PFSK-1 (cell line): Measurements from ENCODE around the gene SOS2.

Experiments
- SIN3A ChIP-seq: IDR thresholded peaks from 2 replicates; pipeline ENCODE4 v1.6.1; 2012; ENCODE audit warnings: mild to moderate bottlenecking, low read length, moderate library complexity, borderline replicate concordance; ENCODE audit not compliant: insufficient read depth
- TF ChIP-seq, protein P1 (sequence below), 2 experiments: IDR thresholded peaks; 2 replicates each; pipeline versions ENCODE4 v1.6.1 to v1.8.0; 2011 to 2012; ENCODE audit warnings: low read depth in 2 of 2, low read length in 2 of 2, control low read depth in 1 of 2, inconsistent platforms in 1 of 2, mild to moderate bottlenecking in 1 of 2, moderate library complexity in 1 of 2; ENCODE audit not compliant: insufficient read depth in 1 of 2

DNA sequence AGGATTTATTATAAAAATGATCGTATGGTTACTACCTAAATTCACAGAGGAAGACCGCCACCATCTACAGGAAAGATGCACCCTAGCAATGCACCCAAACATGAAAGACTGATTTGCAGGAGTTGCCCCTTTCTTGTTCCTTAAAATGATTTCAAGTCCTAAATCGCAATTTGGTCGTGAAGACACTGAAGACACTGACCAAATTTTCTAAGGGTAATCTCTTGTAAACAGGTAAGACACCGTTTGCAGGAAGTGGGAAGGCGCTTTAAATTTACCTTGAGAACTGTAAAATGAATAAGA, 1.0 kb downstream of the SOS2 start:
- TF ChIP-seq, protein P1, sequence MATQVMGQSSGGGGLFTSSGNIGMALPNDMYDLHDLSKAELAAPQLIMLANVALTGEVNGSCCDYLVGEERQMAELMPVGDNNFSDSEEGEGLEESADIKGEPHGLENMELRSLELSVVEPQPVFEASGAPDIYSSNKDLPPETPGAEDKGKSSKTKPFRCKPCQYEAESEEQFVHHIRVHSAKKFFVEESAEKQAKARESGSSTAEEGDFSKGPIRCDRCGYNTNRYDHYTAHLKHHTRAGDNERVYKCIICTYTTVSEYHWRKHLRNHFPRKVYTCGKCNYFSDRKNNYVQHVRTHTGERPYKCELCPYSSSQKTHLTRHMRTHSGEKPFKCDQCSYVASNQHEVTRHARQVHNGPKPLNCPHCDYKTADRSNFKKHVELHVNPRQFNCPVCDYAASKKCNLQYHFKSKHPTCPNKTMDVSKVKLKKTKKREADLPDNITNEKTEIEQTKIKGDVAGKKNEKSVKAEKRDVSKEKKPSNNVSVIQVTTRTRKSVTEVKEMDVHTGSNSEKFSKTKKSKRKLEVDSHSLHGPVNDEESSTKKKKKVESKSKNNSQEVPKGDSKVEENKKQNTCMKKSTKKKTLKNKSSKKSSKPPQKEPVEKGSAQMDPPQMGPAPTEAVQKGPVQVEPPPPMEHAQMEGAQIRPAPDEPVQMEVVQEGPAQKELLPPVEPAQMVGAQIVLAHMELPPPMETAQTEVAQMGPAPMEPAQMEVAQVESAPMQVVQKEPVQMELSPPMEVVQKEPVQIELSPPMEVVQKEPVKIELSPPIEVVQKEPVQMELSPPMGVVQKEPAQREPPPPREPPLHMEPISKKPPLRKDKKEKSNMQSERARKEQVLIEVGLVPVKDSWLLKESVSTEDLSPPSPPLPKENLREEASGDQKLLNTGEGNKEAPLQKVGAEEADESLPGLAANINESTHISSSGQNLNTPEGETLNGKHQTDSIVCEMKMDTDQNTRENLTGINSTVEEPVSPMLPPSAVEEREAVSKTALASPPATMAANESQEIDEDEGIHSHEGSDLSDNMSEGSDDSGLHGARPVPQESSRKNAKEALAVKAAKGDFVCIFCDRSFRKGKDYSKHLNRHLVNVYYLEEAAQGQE (IDR thresholded peaks at IDR 0.05; ENCODE audit: insufficient read depth in 1 of 2, low read depth in 2 of 2, low read length in 2 of 2) = no peak
- TF ChIP-seq SIN3A = no peak
